ENCODE results near the gene RELT.

Gene RELT

GRCh38 chr11:73406131-73406530 lies 29.9 kb downstream of the RELT start:
- Histone ChIP-seq H3K4me3 (ENCODE audit: extremely low read depth, insufficient read depth, low read length, poor library complexity, severe bottlenecking) (no peak overlapping the region), H3K4me1 (ENCODE audit: control insufficient read depth, insufficient read depth, low read length, poor library complexity, severe bottlenecking) (peaks cover 9% of the 10 kb centered on the region), H3K36me3 (ENCODE audit: control insufficient read depth, insufficient read depth, low read length) (peaks cover 65% of the 10 kb centered on the region), H3K27ac (ENCODE audit: low read depth, low read length, severe bottlenecking) (no peak overlapping the region), H3K9me3 (ENCODE audit: control insufficient read depth, low read length) (no peaks in the 10 kb centered on the region)
- no CpG with 5 or more reads among the region's 1 CpG for WGBS, 2 experiments (ENCODE audit: insufficient coverage in 2 of 2)

- no peak overlapping the region for H3K4me3 ChIP-seq (ENCODE audit: extremely low read depth, insufficient read depth, low read length, poor library complexity, severe bottlenecking)
- H3K4me1 ChIP-seq (ENCODE audit: control insufficient read depth, insufficient read depth, low read length, poor library complexity, severe bottlenecking), result peaks cover 8% of the 10 kb centered on the region
- WGBS, 2 experiments (ENCODE audit: insufficient coverage in 2 of 2), result 85 to 100% methylated on average over 5 of the region's 5 CpGs
- no peak overlapping the region for H3K27ac ChIP-seq (ENCODE audit: low read depth, low read length, severe bottlenecking)
- H3K36me3 ChIP-seq (ENCODE audit: control insufficient read depth, insufficient read depth, low read length), result peaks cover 70% of the 10 kb centered on the region
- H3K9me3 ChIP-seq (ENCODE audit: control insufficient read depth, low read length), result no peaks in the 10 kb centered on the region
These were observed 30.4 kb downstream of the RELT start for GRCh38 chr11:73406619-73407018.

GRCh38 chr11:73409431-73409830 lies 33.2 kb downstream of the RELT start:
- peaks cover 17% of the 10 kb centered on the region for H3K4me1 ChIP-seq (ENCODE audit: control insufficient read depth, insufficient read depth, low read length, poor library complexity, severe bottlenecking)
- H3K4me3 ChIP-seq (ENCODE audit: extremely low read depth, insufficient read depth, low read length, poor library complexity, severe bottlenecking), result no peak overlapping the region
- no peaks in the 10 kb centered on the region for H3K9me3 ChIP-seq (ENCODE audit: control insufficient read depth, low read length)
- H3K36me3 ChIP-seq (ENCODE audit: control insufficient read depth, insufficient read depth, low read length), result peaks cover 61% of the 10 kb centered on the region
- no peak overlapping the region for H3K27ac ChIP-seq (ENCODE audit: low read depth, low read length, severe bottlenecking)
- WGBS, 2 experiments (ENCODE audit: insufficient coverage in 2 of 2), result 92 to 94% methylated on average over 8 of the region's 8 CpGs

- H3K36me3 ChIP-seq (ENCODE audit: control insufficient read depth, insufficient read depth, low read length), result peaks cover 50% of the 10 kb centered on the region
- H3K4me3 ChIP-seq (ENCODE audit: extremely low read depth, insufficient read depth, low read length, poor library complexity, severe bottlenecking), result no peak overlapping the region
- H3K27ac ChIP-seq (ENCODE audit: low read depth, low read length, severe bottlenecking), result no peak overlapping the region
- no CpG with 5 or more reads among the region's 1 CpG for WGBS, 2 experiments (ENCODE audit: insufficient coverage in 2 of 2)
- H3K9me3 ChIP-seq (ENCODE audit: control insufficient read depth, low read length), result no peaks in the 10 kb centered on the region
- peaks cover 24% of the 10 kb centered on the region for H3K4me1 ChIP-seq (ENCODE audit: control insufficient read depth, insufficient read depth, low read length, poor library complexity, severe bottlenecking)
These were observed 34.4 kb downstream of the RELT start for GRCh38 chr11:73410627-73411026.

- Histone ChIP-seq H3K36me3 (ENCODE audit: control insufficient read depth, insufficient read depth, low read length) (peaks cover 48% of the 10 kb centered on the region), H3K4me1 (ENCODE audit: control insufficient read depth, insufficient read depth, low read length, poor library complexity, severe bottlenecking) (peaks cover 27% of the 10 kb centered on the region)
- WGBS, 2 experiments (ENCODE audit: insufficient coverage in 2 of 2), result 100% methylated on average over 1 of the region's 2 CpGs; no CpG with 5 or more reads in 1 of the 2 experiments
These were observed 34.8 kb downstream of the RELT start for GRCh38 chr11:73411031-73411430.

GRCh38 chr11:73412308-73412707 lies 36.1 kb downstream of the RELT start:
- WGBS, 2 experiments (ENCODE audit: insufficient coverage in 2 of 2), result 74 to 76% methylated on average over 3 of the region's 3 CpGs
- H3K36me3 ChIP-seq (ENCODE audit: control insufficient read depth, insufficient read depth, low read length), result peaks cover 35% of the 10 kb centered on the region
- no peak overlapping the region for H3K4me3 ChIP-seq (ENCODE audit: extremely low read depth, insufficient read depth, low read length, poor library complexity, severe bottlenecking)
- H3K9me3 ChIP-seq (ENCODE audit: control insufficient read depth, low read length), result no peaks in the 10 kb centered on the region
- peaks cover 33% of the 10 kb centered on the region for H3K4me1 ChIP-seq (ENCODE audit: control insufficient read depth, insufficient read depth, low read length, poor library complexity, severe bottlenecking)
- H3K27ac ChIP-seq (ENCODE audit: low read depth, low read length, severe bottlenecking), result peak overlapping the region; percentile 6

More at GRCh38 chr11:73411031-73411430, 34.8 kb downstream of the RELT start:
- H3K27ac ChIP-seq (ENCODE audit: low read depth, low read length, severe bottlenecking), result no peak overlapping the region
- H3K4me3 ChIP-seq (ENCODE audit: extremely low read depth, insufficient read depth, low read length, poor library complexity, severe bottlenecking), result no peak overlapping the region
- no peaks in the 10 kb centered on the region for H3K9me3 ChIP-seq (ENCODE audit: control insufficient read depth, low read length)

GRCh38 chr11:73413256-73413655 lies 37.1 kb downstream of the RELT start:
- no CpG with 5 or more reads among the region's 2 CpGs for WGBS, 2 experiments (ENCODE audit: insufficient coverage in 2 of 2)
- Histone ChIP-seq H3K36me3 (ENCODE audit: control insufficient read depth, insufficient read depth, low read length) (peaks cover 35% of the 10 kb centered on the region), H3K4me1 (ENCODE audit: control insufficient read depth, insufficient read depth, low read length, poor library complexity, severe bottlenecking) (peaks cover 33% of the 10 kb centered on the region), H3K9me3 (ENCODE audit: control insufficient read depth, low read length) (no peaks in the 10 kb centered on the region), H3K27ac (ENCODE audit: low read depth, low read length, severe bottlenecking) (no peak overlapping the region), H3K4me3 (ENCODE audit: extremely low read depth, insufficient read depth, low read length, poor library complexity, severe bottlenecking) (no peak overlapping the region)

GRCh38 chr11:73414977-73415651 lies 38.9 kb downstream of the RELT start:
- Histone ChIP-seq H3K9me3 (ENCODE audit: control insufficient read depth, low read length) (no peaks in the 10 kb centered on the region), H3K36me3 (ENCODE audit: control insufficient read depth, insufficient read depth, low read length) (peaks cover 32% of the 10 kb centered on the region), H3K27ac (ENCODE audit: low read depth, low read length, severe bottlenecking) (peak overlapping the region; percentile 62), H3K4me1 (ENCODE audit: control insufficient read depth, insufficient read depth, low read length, poor library complexity, severe bottlenecking) (peaks cover 33% of the 10 kb centered on the region), H3K4me3 (ENCODE audit: extremely low read depth, insufficient read depth, low read length, poor library complexity, severe bottlenecking) (no peak overlapping the region)
- WGBS, 2 experiments (ENCODE audit: insufficient coverage in 2 of 2), result no CpG with 5 or more reads among the region's 1 CpG

GRCh38 chr11:73415854-73416615 lies 39.8 kb downstream of the RELT start:
- peaks cover 32% of the 10 kb centered on the region for H3K4me1 ChIP-seq (ENCODE audit: control insufficient read depth, insufficient read depth, low read length, poor library complexity, severe bottlenecking)
- H3K27ac ChIP-seq (ENCODE audit: low read depth, low read length, severe bottlenecking), result peak overlapping the region; percentile 62
- H3K9me3 ChIP-seq (ENCODE audit: control insufficient read depth, low read length), result no peaks in the 10 kb centered on the region
- H3K36me3 ChIP-seq (ENCODE audit: control insufficient read depth, insufficient read depth, low read length), result peaks cover 26% of the 10 kb centered on the region
- no peak overlapping the region for H3K4me3 ChIP-seq (ENCODE audit: extremely low read depth, insufficient read depth, low read length, poor library complexity, severe bottlenecking)
- WGBS, 2 experiments (ENCODE audit: insufficient coverage in 2 of 2), result no CpG with 5 or more reads among the region's 4 CpGs

GRCh38 chr11:73416786-73417185 lies 40.6 kb downstream of the RELT start:
- no peaks in the 10 kb centered on the region for H3K9me3 ChIP-seq (ENCODE audit: control insufficient read depth, low read length)

GRCh38 chr11:73420136-73420535 lies 43.9 kb downstream of the RELT start:
- Histone ChIP-seq H3K9me3 (ENCODE audit: control insufficient read depth, low read length) (no peaks in the 10 kb centered on the region), H3K4me1 (ENCODE audit: control insufficient read depth, insufficient read depth, low read length, poor library complexity, severe bottlenecking) (peaks cover 29% of the 10 kb centered on the region), H3K4me3 (ENCODE audit: extremely low read depth, insufficient read depth, low read length, poor library complexity, severe bottlenecking) (no peak overlapping the region), H3K36me3 (ENCODE audit: control insufficient read depth, insufficient read depth, low read length) (peaks cover 19% of the 10 kb centered on the region), H3K27ac (ENCODE audit: low read depth, low read length, severe bottlenecking) (no peak overlapping the region)

More at GRCh38 chr11:73416786-73417185, 40.6 kb downstream of the RELT start:
- peaks cover 19% of the 10 kb centered on the region for H3K36me3 ChIP-seq (ENCODE audit: control insufficient read depth, insufficient read depth, low read length)
- H3K4me3 ChIP-seq (ENCODE audit: extremely low read depth, insufficient read depth, low read length, poor library complexity, severe bottlenecking), result no peak overlapping the region
- WGBS, 2 experiments (ENCODE audit: insufficient coverage in 2 of 2), result 94 to 96% methylated on average over 2 of the region's 2 CpGs
- H3K4me1 ChIP-seq (ENCODE audit: control insufficient read depth, insufficient read depth, low read length, poor library complexity, severe bottlenecking), result peaks cover 40% of the 10 kb centered on the region
- H3K27ac ChIP-seq (ENCODE audit: low read depth, low read length, severe bottlenecking), result no peak overlapping the region
